ENCODE measurements around the gene BEND3.

BEND3 gene

DNA sequence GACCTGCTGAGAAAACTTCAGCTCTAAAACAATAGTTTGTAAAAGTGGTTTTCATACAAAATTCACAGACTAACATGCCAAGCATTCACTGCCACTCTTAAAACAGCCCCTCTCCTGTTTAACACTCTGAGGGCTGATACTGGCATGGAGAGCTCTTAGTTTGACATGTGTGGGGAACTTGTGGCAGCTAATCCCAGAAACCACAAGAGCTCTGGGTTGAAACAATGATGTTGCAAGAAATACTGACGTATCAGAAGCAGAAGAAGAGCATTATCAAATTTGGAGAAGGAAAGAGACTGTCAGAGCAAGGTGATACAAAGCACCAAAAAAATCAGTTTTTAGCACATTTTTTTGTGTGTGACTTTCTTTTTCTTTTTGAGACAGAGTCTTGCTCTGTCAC lies 5.1 kb downstream of the BEND3 start:
- DNase-seq (ENCODE audit: low read depth): peak; percentile 94
- TF ChIP-seq, protein P1, sequence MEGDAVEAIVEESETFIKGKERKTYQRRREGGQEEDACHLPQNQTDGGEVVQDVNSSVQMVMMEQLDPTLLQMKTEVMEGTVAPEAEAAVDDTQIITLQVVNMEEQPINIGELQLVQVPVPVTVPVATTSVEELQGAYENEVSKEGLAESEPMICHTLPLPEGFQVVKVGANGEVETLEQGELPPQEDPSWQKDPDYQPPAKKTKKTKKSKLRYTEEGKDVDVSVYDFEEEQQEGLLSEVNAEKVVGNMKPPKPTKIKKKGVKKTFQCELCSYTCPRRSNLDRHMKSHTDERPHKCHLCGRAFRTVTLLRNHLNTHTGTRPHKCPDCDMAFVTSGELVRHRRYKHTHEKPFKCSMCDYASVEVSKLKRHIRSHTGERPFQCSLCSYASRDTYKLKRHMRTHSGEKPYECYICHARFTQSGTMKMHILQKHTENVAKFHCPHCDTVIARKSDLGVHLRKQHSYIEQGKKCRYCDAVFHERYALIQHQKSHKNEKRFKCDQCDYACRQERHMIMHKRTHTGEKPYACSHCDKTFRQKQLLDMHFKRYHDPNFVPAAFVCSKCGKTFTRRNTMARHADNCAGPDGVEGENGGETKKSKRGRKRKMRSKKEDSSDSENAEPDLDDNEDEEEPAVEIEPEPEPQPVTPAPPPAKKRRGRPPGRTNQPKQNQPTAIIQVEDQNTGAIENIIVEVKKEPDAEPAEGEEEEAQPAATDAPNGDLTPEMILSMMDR (IDR thresholded peaks at IDR 0.05; ENCODE audit: low read depth, low read length): no peak
- peak; percentile 78 for TF ChIP-seq MYC (IDR thresholded peaks at IDR 0.05; ENCODE audit: low read depth, low read length)
- no peak for TF ChIP-seq POLR2A (IDR thresholded peaks at IDR 0.05; ENCODE audit: extremely low read depth, insufficient read length)
- TF ChIP-seq, protein P2, sequence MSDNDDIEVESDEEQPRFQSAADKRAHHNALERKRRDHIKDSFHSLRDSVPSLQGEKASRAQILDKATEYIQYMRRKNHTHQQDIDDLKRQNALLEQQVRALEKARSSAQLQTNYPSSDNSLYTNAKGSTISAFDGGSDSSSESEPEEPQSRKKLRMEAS (IDR thresholded peaks at IDR 0.05; ENCODE audit: low read depth, low read length): peak; percentile 73; the same call in 1 of the 2 replicates
- H3K4me3 ChIP-seq (ENCODE audit: low read depth, low read length): no peak overlapping the region

DNA sequence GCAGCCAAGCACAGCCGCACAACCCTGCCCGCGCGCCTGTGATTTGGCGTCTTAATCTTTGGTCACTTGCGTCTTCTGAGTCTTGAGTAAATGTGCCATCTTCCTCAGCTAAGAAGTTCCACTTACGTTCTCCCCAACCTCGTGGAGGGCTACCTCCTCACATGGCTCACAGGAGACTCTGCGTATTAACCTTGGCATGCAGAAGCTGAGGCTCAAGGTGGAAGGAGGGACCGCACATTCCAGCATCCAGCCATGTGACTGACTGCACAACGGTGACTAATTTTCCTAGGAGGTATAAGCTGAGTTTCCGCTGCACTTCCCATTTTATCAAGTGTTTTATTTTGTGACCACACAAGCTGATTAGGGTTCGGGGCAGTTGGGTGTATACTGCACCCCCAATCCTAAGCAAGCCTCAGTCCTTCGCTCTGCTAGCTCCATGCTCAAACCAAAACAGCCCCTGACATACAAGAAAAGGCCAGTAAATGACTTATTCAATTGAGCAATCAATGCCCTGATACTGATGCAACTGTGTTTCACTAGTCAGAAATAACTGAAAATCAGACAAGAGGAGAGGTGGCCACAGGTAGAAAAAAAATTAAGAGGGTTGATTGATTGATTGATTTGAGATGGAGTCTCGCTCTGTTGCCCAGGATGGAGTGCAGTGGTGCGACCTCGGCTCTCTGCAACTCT lies 7.0 kb downstream of the BEND3 start:
- no peak overlapping the region for H3K4me3 ChIP-seq (ENCODE audit: low read depth, low read length)
- peak; percentile 57 for DNase-seq (ENCODE audit: low read depth)
- TF ChIP-seq POLR2A (IDR thresholded peaks at IDR 0.05; ENCODE audit: extremely low read depth, insufficient read length): no peak
- TF ChIP-seq, protein P1 (IDR thresholded peaks at IDR 0.05; ENCODE audit: low read depth, low read length): no peak
- TF ChIP-seq MYC (IDR thresholded peaks at IDR 0.05; ENCODE audit: low read depth, low read length): no peak
- TF ChIP-seq, protein P2 (IDR thresholded peaks at IDR 0.05; ENCODE audit: low read depth, low read length): no peak

DNA sequence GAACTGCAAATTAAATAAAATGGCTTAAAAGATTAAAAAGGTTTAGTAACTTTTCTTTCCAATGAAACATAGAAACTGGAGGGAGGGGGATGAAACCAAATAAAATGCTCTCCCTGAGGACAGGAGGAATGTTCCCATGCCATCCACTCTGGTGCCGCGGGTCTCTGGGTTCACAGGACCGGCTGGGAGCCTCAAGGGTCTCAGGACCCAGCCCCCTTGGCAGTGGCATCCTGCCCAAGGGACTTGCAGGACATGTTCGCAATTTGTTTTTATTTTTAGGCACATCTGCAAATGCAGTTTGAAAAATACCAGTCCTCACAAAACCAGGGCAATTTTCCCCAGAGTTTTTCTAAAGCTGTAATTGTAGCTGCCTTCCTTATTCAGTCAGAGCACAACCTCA lies 7.5 kb downstream of the BEND3 start:
- H3K4me3 ChIP-seq (ENCODE audit: low read depth, low read length): no peak overlapping the region
- no peak for TF ChIP-seq POLR2A (IDR thresholded peaks at IDR 0.05; ENCODE audit: extremely low read depth, insufficient read length)
- no peak for TF ChIP-seq MYC (IDR thresholded peaks at IDR 0.05; ENCODE audit: low read depth, low read length)
- TF ChIP-seq, protein P1 (IDR thresholded peaks at IDR 0.05; ENCODE audit: low read depth, low read length): no peak
- TF ChIP-seq, protein P2 (IDR thresholded peaks at IDR 0.05; ENCODE audit: low read depth, low read length): no peak
- no peak for DNase-seq (ENCODE audit: low read depth)

DNA sequence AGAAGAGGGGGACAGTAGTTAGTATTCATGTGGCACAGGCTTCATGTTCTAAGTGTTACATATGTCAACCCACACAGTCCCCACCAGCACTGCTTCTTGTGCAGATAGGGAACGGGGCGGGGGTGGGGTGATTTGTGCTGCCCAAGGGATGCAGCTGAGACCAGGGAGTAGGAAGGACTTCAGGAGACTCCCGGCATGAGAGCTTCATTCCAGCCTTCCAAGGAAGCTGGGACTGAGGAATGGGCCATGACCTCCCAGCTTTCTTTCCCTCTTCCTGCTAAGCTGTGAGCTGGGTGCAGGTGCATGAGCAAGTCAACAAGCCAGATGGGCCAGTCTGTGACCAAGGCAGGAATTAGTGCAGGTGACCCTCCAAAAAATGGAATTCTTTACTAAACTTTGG lies 9.2 kb downstream of the BEND3 start:
- H3K4me3 ChIP-seq (ENCODE audit: low read depth, low read length): no peak overlapping the region
- no peak for TF ChIP-seq POLR2A (IDR thresholded peaks at IDR 0.05; ENCODE audit: extremely low read depth, insufficient read length)
- TF ChIP-seq, protein P2 (IDR thresholded peaks at IDR 0.05; ENCODE audit: low read depth, low read length): no peak
- TF ChIP-seq, protein P1 (IDR thresholded peaks at IDR 0.05; ENCODE audit: low read depth, low read length): no peak
- TF ChIP-seq MYC (IDR thresholded peaks at IDR 0.05; ENCODE audit: low read depth, low read length): no peak
- DNase-seq (ENCODE audit: low read depth): no peak

DNA sequence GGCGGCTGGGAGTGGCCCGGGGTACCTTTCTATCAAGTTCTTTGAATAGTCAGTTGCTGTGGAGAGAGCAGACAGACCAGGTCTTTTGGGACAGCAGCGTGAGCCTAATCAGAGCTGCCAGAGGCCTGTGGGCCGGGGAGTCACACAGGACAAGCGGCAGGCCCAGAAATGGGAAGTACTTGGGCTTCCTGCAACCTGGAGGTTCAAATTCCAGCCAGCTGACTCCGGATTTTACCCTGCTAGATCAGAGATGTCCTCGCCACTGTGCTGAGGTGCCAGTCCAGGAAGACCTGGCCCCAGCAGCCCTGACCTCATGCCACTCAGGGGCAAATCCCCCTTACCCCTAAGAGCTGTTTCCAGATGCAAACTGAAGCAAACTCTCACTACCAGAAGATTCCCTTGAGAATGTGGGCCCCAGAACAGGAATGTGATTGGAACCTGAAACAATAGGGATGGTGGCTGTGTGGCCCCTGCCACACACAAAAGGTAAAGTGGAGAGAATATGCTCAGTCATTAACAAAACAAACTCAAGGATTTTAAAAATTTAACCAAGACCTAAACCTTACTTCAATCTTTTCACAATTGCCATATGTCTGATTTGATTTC lies 9.7 kb downstream of the BEND3 start:
- no peak overlapping the region for H3K4me3 ChIP-seq (ENCODE audit: low read depth, low read length)
- no peak for DNase-seq (ENCODE audit: low read depth)
- no peak for TF ChIP-seq POLR2A (IDR thresholded peaks at IDR 0.05; ENCODE audit: extremely low read depth, insufficient read length)
- TF ChIP-seq, protein P2 (IDR thresholded peaks at IDR 0.05; ENCODE audit: low read depth, low read length): no peak
- TF ChIP-seq MYC (IDR thresholded peaks at IDR 0.05; ENCODE audit: low read depth, low read length): no peak
- TF ChIP-seq, protein P1 (IDR thresholded peaks at IDR 0.05; ENCODE audit: low read depth, low read length): no peak
